SU-DHL-6 (cell line): Measurements from ENCODE around the gene ANO6.
"Not testable (repeated sequence)": the region's sequence is repeated elsewhere in the genome, so short reads cannot be mapped to it uniquely, and the experiment has no call there.

Experiments
- H2AFZ ChIP-seq: fragments of 200-600 bp; sonication (generic); 2 replicates; pipeline ENCODE4 v1.6.1; 2014; ENCODE audit warnings: low read depth, mild to moderate bottlenecking, moderate library complexity, mixed read lengths, antibody characterized with exemption, low read length; ENCODE audit not compliant: severe bottlenecking
- H3F3A ChIP-seq: fragments of 200-600 bp; shearing (Covaris generic); 2 replicates; pipeline ENCODE4 v1.6.0; 2016; ENCODE audit warnings: antibody characterized with exemption, mild to moderate bottlenecking; ENCODE audit not compliant: insufficient read depth
- H3K27ac ChIP-seq: fragments of 200-600 bp; sonication (generic); 2 replicates; pipeline ENCODE4 v1.5.1; 2016; ENCODE audit warnings: low read depth, mild to moderate bottlenecking, low read length, moderate library complexity, mixed read lengths
- H3K27me3 ChIP-seq: fragments of 200-600 bp; sonication (generic), shearing (Covaris generic); 2 replicates; pipeline ENCODE4 v1.6.0; 2014; ENCODE audit warnings: mild to moderate bottlenecking, low read length
- H3K36me3 ChIP-seq: fragments of 200-600 bp; sonication (generic); 2 replicates; pipeline ENCODE4 v1.6.1; 2014; ENCODE audit warnings: mild to moderate bottlenecking, low read length, mixed read lengths
- H3K4me2 ChIP-seq: fragments of 300-600, 200-600 bp; shearing (Covaris generic), sonication (generic); 2 replicates; pipeline ENCODE4 v1.6.0; 2014; ENCODE audit warnings: low read length, low read depth, mild to moderate bottlenecking; ENCODE audit not compliant: poor library complexity, severe bottlenecking
- H3K4me3 ChIP-seq: fragments of 200-600 bp; sonication (generic); 2 replicates; pipeline ENCODE4 v1.5.1; 2014; ENCODE audit warnings: antibody characterized with exemption, low read length, mild to moderate bottlenecking, mixed read lengths; ENCODE audit not compliant: insufficient read depth, poor library complexity, severe bottlenecking
- H3K79me2 ChIP-seq: fragments of 200-600 bp; sonication (generic); 2 replicates; pipeline ENCODE4 v1.6.1; 2014; ENCODE audit warnings: mild to moderate bottlenecking, low read length, moderate library complexity; ENCODE audit not compliant: insufficient read depth
- H3K9ac ChIP-seq: fragments of 200-600 bp; sonication (generic); 2 replicates; pipeline ENCODE4 v1.7.0; 2014; ENCODE audit warnings: mild to moderate bottlenecking, low read length
- H3K9me2 ChIP-seq: fragments of 200-600 bp; sonication (generic); replicated peaks from 2 replicates; pipeline ENCODE4 v1.6.1; 2014; ENCODE audit warnings: low read length; ENCODE audit not compliant: insufficient read depth
- H3K9me3 ChIP-seq: fragments of 200-600 bp; sonication (generic); 2 replicates; pipeline ENCODE4 v1.6.1; 2014; ENCODE audit warnings: low read length, mixed read lengths; ENCODE audit not compliant: insufficient read depth
- H4K20me1 ChIP-seq: fragments of 200-600 bp; sonication (generic); 2 replicates; pipeline ENCODE4 v1.6.1; 2014; ENCODE audit warnings: low read depth, mild to moderate bottlenecking, antibody characterized with exemption, low read length, moderate library complexity, mixed read lengths
- EZH2phosphoT487 ChIP-seq: fragments of 200-600 bp; sonication (generic), shearing (Covaris generic); conservative IDR thresholded peaks from 2 replicates; pipeline ENCODE4 v1.6.1; 2018; ENCODE audit warnings: mild to moderate bottlenecking, antibody characterized with exemption, low read length, moderate library complexity, mixed read lengths
- TF ChIP-seq, protein P1 (sequence below): fragments of 200-600 bp; sonication (generic); IDR thresholded peaks from one replicate; pipeline ENCODE4 v1.5.1; 2017; ENCODE audit warnings: antibody characterized with exemption, mild to moderate bottlenecking, low read length, moderate library complexity; ENCODE audit not compliant: insufficient read depth, poor library complexity, severe bottlenecking

ANO6 gene

GRCh38 chr12:45314770-45315169, 98.9 kb downstream of the ANO6 start:
- H4K20me1 ChIP-seq = no peaks in the 10 kb centered on the region
- H3K4me3 ChIP-seq = no peak overlapping the region
- H3K27me3 ChIP-seq = no peaks in the 10 kb centered on the region
- no peaks in the 10 kb centered on the region for H3K9me3 ChIP-seq
- no peaks in the 10 kb centered on the region for H3K79me2 ChIP-seq
- H3K27ac ChIP-seq = no peak overlapping the region
- TF ChIP-seq EZH2phosphoT487 = no peak
- TF ChIP-seq, protein P1, sequence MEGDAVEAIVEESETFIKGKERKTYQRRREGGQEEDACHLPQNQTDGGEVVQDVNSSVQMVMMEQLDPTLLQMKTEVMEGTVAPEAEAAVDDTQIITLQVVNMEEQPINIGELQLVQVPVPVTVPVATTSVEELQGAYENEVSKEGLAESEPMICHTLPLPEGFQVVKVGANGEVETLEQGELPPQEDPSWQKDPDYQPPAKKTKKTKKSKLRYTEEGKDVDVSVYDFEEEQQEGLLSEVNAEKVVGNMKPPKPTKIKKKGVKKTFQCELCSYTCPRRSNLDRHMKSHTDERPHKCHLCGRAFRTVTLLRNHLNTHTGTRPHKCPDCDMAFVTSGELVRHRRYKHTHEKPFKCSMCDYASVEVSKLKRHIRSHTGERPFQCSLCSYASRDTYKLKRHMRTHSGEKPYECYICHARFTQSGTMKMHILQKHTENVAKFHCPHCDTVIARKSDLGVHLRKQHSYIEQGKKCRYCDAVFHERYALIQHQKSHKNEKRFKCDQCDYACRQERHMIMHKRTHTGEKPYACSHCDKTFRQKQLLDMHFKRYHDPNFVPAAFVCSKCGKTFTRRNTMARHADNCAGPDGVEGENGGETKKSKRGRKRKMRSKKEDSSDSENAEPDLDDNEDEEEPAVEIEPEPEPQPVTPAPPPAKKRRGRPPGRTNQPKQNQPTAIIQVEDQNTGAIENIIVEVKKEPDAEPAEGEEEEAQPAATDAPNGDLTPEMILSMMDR = no peak
- H3F3A ChIP-seq = no peaks in the 10 kb centered on the region
- no peaks in the 10 kb centered on the region for H3K36me3 ChIP-seq
- no peak overlapping the region for H2AFZ ChIP-seq
- H3K9me2 ChIP-seq = no peaks in the 10 kb centered on the region
- H3K4me2 ChIP-seq = no peak overlapping the region
- no peak overlapping the region for H3K9ac ChIP-seq

DNA sequence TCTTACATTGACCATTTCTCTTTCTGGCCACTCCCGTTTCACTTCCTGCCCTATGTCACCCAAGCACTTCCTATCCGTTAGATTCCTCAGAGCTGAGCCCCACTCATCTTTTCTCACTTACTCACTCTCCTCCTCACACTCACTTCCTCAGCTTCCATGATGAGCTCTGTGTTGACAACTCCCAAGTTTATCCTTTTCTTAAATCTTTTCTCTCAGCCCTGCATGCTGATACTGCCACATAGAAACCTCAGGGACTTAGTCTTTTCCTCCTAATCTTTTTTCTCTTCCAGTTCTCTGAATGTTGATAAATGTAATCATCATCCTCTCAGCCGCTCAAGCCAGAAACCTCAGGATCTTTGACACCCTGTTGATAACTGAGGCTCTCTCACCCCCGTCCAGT, 99.6 kb downstream of the ANO6 start:
- Histone ChIP-seq H3K9ac (no peak overlapping the region), H3K79me2 (no peaks in the 10 kb centered on the region), H3F3A (no peaks in the 10 kb centered on the region)

DNA sequence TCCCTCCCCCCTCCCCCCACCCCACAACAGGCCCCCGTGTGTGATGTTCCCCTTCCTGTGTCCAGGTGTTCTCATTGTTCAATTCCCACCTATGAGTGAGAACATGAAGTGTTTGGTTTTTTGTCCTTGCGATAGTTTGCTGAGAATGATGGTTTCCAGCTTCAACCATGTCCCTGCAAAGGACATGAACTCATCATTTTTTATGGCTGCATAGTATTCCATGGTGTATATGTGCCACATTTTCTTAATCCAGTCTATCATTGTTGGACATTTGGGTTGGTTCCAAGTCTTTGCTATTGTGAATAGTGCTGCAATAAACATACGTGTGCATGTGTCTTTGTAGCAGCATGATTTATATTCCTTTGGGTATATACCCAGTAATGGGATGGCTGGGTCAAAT, 101.4 kb downstream of the ANO6 start:
- not testable (repeated sequence) for H3K27me3 ChIP-seq, H2AFZ ChIP-seq, H3K9me2 ChIP-seq, H3K36me3 ChIP-seq, H4K20me1 ChIP-seq, H3K79me2 ChIP-seq, H3K9me3 ChIP-seq, H3K4me3 ChIP-seq, H3K4me2 ChIP-seq, H3K27ac ChIP-seq, H3K9ac ChIP-seq, H3F3A ChIP-seq

More for the DNA sequence above, 99.6 kb downstream of the ANO6 start:
- Histone ChIP-seq H3K27ac (no peak overlapping the region), H2AFZ (no peak overlapping the region), H3K9me2 (no peaks in the 10 kb centered on the region), H3K4me3 (no peak overlapping the region), H4K20me1 (no peaks in the 10 kb centered on the region), H3K27me3 (no peaks in the 10 kb centered on the region), H3K4me2 (no peak overlapping the region), H3K9me3 (no peaks in the 10 kb centered on the region), H3K36me3 (no peaks in the 10 kb centered on the region)
- TF ChIP-seq, protein P1 = no peak
- no peak for TF ChIP-seq EZH2phosphoT487

GRCh38 chr12:45322810-45323209, 106.9 kb downstream of the ANO6 start:
- H2AFZ ChIP-seq = no peak overlapping the region
- H3K27ac ChIP-seq = no peak overlapping the region
- H3K4me3 ChIP-seq = no peak overlapping the region
- H3F3A ChIP-seq = no peaks in the 10 kb centered on the region
- H3K9me3 ChIP-seq = no peaks in the 10 kb centered on the region
- H3K9ac ChIP-seq = no peak overlapping the region
- no peaks in the 10 kb centered on the region for H3K9me2 ChIP-seq
- no peak overlapping the region for H3K4me2 ChIP-seq
- H3K36me3 ChIP-seq = no peaks in the 10 kb centered on the region
- TF ChIP-seq, protein P1 = no peak
- no peak for TF ChIP-seq EZH2phosphoT487
- H3K79me2 ChIP-seq = no peaks in the 10 kb centered on the region
- no peaks in the 10 kb centered on the region for H4K20me1 ChIP-seq
- no peaks in the 10 kb centered on the region for H3K27me3 ChIP-seq
